ENCODE data around the gene APLP2.

- TF ChIP-seq CTCF (IDR thresholded peaks at IDR 0.05; ENCODE audit: poor library complexity, severe bottlenecking) (no peak), EZH2 (IDR thresholded peaks at IDR 0.05; ENCODE audit: borderline replicate concordance, insufficient read depth, low read length, poor library complexity, severe bottlenecking) (no peak), SMC3 (conservative IDR thresholded peaks at IDR 0.05; ENCODE audit: poor library complexity) (no peak), RAD21 (conservative IDR thresholded peaks at IDR 0.05) (no peak), POLR2AphosphoS5 (IDR thresholded peaks at IDR 0.05) (no peak)
These were observed 64.0 kb downstream of the APLP2 start for GRCh38 chr11:130133716-130134115.

Data from neural cell (in vitro differentiated cells).